Liver (tissue), 9 donors: Measurements from ENCODE around the gene CRACDL. TPM values are rescaled to one million over a fixed set of nuclear protein-coding genes. Genes with fewer than 3 reads are reported as not detected.
A peak's percentile ranks its signal among the peaks of the same experiment; 100 is the strongest.

ENCODE experiments used
- DNase-seq: peaks from one replicate; pipeline ENCODE4 v3.0.0-alpha.2; 2017; ENCODE audit warnings: low spot score
- H3K27ac ChIP-seq, 2 donors: one replicate each; pipeline ENCODE4 v1.7.0; 2013; ENCODE audit warnings: inconsistent platforms in 2 of 2, low read length in 2 of 2, control low read depth in 1 of 2, low read depth in 1 of 2, mild to moderate bottlenecking in 1 of 2
- H3K27me3 ChIP-seq, 4 donors: one replicate each; pipeline versions ENCODE4 v1.6.1 to v1.7.0; 2013; ENCODE audit warnings: low read length in 3 of 4, inconsistent platforms in 1 of 4, mild to moderate bottlenecking in 1 of 4, moderate library complexity in 1 of 4; ENCODE audit not compliant: control insufficient read depth in 4 of 4, insufficient read depth in 4 of 4
- H3K36me3 ChIP-seq, 4 donors: one replicate each; pipeline versions ENCODE4 v1.6.1 to v1.7.0; 2013; ENCODE audit warnings: low read length in 3 of 4, mild to moderate bottlenecking in 3 of 4, low read depth in 1 of 4, moderate library complexity in 1 of 4; ENCODE audit not compliant: control insufficient read depth in 4 of 4, insufficient read depth in 3 of 4
- H3K4me1 ChIP-seq, 4 donors: one replicate each; pipeline versions ENCODE4 v1.6.1 to v1.7.0; 2013; ENCODE audit warnings: low read length in 3 of 4, mild to moderate bottlenecking in 3 of 4, moderate library complexity in 1 of 4; ENCODE audit not compliant: control insufficient read depth in 4 of 4, insufficient read depth in 4 of 4
- H3K4me3 ChIP-seq, 3 donors: one replicate each; pipeline versions ENCODE4 v1.6.1 to v1.7.0; 2013; ENCODE audit warnings: low read length in 3 of 3, control low read depth in 1 of 3, low read depth in 1 of 3, mild to moderate bottlenecking in 1 of 3
- H3K9ac ChIP-seq, 2 donors: one replicate each; pipeline ENCODE4 v1.7.0; 2013; ENCODE audit warnings: low read length in 2 of 2, mild to moderate bottlenecking in 2 of 2, moderate library complexity in 2 of 2, control low read depth in 1 of 2, low read depth in 1 of 2
- H3K9me3 ChIP-seq, 4 donors: one replicate each; pipeline versions ENCODE4 v1.6.1 to v1.7.0; 2013; ENCODE audit warnings: low read length in 3 of 4; ENCODE audit not compliant: control insufficient read depth in 4 of 4
- EGR1 ChIP-seq, 2 donors: IDR thresholded peaks; 2 replicates each; pipeline ENCODE4 v1.6.1; 2016 to 2018; ENCODE audit warnings: antibody characterized with exemption in 2 of 2, low read depth in 2 of 2
- FOXA1 ChIP-seq: IDR thresholded peaks from 2 replicates; pipeline ENCODE4 v1.6.1; 2016; ENCODE audit warnings: antibody characterized with exemption
- FOXA2 ChIP-seq: IDR thresholded peaks from 2 replicates; pipeline ENCODE4 v1.6.1; 2016; ENCODE audit warnings: antibody characterized with exemption
- GABPA ChIP-seq, 2 donors: IDR thresholded peaks in 1 of 2; conservative IDR thresholded peaks in 1 of 2; 2 replicates each; pipeline ENCODE4 v1.6.1; 2016; ENCODE audit warnings: antibody characterized with exemption in 2 of 2, mild to moderate bottlenecking in 1 of 2, moderate library complexity in 1 of 2
- HNF4G ChIP-seq: IDR thresholded peaks from 2 replicates; pipeline ENCODE4 v1.6.1; 2016; ENCODE audit warnings: antibody characterized with exemption
- JUND ChIP-seq, 2 donors: IDR thresholded peaks; 2 replicates each; pipeline ENCODE4 v1.6.1; 2016; ENCODE audit warnings: antibody characterized with exemption in 2 of 2
- NR2F2 ChIP-seq: IDR thresholded peaks from 2 replicates; pipeline ENCODE4 v1.6.1; 2016; ENCODE audit warnings: antibody characterized with exemption
- RAD21 ChIP-seq, 2 donors: IDR thresholded peaks; 2 replicates each; pipeline ENCODE4 v1.6.1; 2016; ENCODE audit warnings: antibody characterized with exemption in 2 of 2, mild to moderate bottlenecking in 2 of 2
- REST ChIP-seq: IDR thresholded peaks from 2 replicates; pipeline ENCODE4 v1.6.1; 2016; ENCODE audit warnings: antibody characterized with exemption, mild to moderate bottlenecking
- RXRA ChIP-seq, 2 donors: IDR thresholded peaks; 2 replicates each; pipeline ENCODE4 v1.6.1; 2017 to 2018; ENCODE audit warnings: antibody characterized with exemption in 2 of 2, mild to moderate bottlenecking in 1 of 2
- SP1 ChIP-seq: IDR thresholded peaks from 2 replicates; pipeline ENCODE4 v1.6.1; 2018; ENCODE audit warnings: antibody characterized with exemption, mild to moderate bottlenecking
- WGBS: extraction: QIAGEN DNeasy Blood & Tissue Kit; methylation state at CpG from one replicate; pipeline ENCODE4 v1.1.7; 2013; 5-methylcytosine and 5-hydroxymethylcytosine counted together
- polyA plus RNA-seq, 2 donors: library from polyadenylated mRNA; stranded (reverse) in 1 of 2; unstranded in 1 of 2; fragments of 200-250 nt in 1 of 2; fragments of >200 nt in 1 of 2; fragmentation: Nextera tagmentation in 1 of 2; extraction: Ambion mirVana in 1 of 2; gene quantifications; one replicate each; pipeline versions ENCODE4 v1.2.1 to v1.2.3, GENCODE V29; 2013 to 2015
- total RNA-seq, 2 donors: library from RNA; depleted of rRNA; stranded (reverse); fragments of >200 nt; gene quantifications; one replicate each; pipeline ENCODE4 v1.2.3, GENCODE V29; 2014
- TF ChIP-seq, protein P1 (sequence below): IDR thresholded peaks from 2 replicates; pipeline ENCODE4 v1.6.1; 2016; ENCODE audit warnings: antibody characterized with exemption
- TF ChIP-seq, protein P2 (sequence below): fragments of 150-350 bp; IDR thresholded peaks from 2 replicates; pipeline ENCODE4 v1.5.1; 2017; ENCODE audit warnings: improper control_type of control experiment, low read depth, low read length; ENCODE audit not compliant: missing input control
- donor health status: healthy.
- donor health status: healthy.
- donor health status: healthy.
- donor health status: healthy.
- donor health status: healthy.

CRACDL gene
- total and polyA plus RNA-seq, 4 donors: 0.13 to 0.46 (median 0.29) TPM

DNA sequence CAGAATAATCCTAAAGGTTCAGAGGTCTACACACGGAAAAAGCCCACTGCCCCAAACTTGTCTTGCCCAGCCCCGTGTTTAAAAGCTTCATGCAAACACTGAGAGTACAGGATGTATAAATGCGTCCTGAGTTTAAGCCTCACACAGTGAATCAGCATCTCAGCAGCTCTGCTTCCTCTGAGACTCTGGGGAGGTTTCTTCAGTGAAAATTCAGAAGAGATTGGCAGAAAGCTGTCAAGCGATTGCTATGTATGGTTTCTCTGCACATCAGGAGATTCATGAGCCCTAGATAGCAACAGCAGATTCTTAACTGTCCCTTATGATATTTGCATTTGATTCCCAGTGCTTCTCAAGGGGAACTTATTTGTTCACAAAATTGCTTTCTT lies 27.1 kb downstream of the CRACDL start:
- no peak for DNase-seq
- Histone ChIP-seq H3K4me3 (no peak overlapping the region), H3K9ac (no peak overlapping the region), H3K36me3 (no peaks in the 10 kb centered on the region), H3K9me3 (no peaks in the 10 kb centered on the region), H3K27ac (no peak overlapping the region), H3K4me1 (peaks cover 0 to 4% (median 0%) of the 10 kb centered on the region in 4 donors), H3K27me3 (no peaks in the 10 kb centered on the region)
- WGBS: 44% methylated on average over 4 of the region's 4 CpGs
- TF ChIP-seq NR2F2: no peak
- TF ChIP-seq, protein P1, sequence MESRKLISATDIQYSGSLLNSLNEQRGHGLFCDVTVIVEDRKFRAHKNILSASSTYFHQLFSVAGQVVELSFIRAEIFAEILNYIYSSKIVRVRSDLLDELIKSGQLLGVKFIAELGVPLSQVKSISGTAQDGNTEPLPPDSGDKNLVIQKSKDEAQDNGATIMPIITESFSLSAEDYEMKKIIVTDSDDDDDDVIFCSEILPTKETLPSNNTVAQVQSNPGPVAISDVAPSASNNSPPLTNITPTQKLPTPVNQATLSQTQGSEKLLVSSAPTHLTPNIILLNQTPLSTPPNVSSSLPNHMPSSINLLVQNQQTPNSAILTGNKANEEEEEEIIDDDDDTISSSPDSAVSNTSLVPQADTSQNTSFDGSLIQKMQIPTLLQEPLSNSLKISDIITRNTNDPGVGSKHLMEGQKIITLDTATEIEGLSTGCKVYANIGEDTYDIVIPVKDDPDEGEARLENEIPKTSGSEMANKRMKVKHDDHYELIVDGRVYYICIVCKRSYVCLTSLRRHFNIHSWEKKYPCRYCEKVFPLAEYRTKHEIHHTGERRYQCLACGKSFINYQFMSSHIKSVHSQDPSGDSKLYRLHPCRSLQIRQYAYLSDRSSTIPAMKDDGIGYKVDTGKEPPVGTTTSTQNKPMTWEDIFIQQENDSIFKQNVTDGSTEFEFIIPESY: no peak
- no peak for TF ChIP-seq HNF4G
- no peak for TF ChIP-seq RXRA (IDR thresholded peaks at IDR 0.05)
- no peak for TF ChIP-seq JUND (IDR thresholded peaks at IDR 0.05)
- TF ChIP-seq REST: no peak
- TF ChIP-seq, protein P2, sequence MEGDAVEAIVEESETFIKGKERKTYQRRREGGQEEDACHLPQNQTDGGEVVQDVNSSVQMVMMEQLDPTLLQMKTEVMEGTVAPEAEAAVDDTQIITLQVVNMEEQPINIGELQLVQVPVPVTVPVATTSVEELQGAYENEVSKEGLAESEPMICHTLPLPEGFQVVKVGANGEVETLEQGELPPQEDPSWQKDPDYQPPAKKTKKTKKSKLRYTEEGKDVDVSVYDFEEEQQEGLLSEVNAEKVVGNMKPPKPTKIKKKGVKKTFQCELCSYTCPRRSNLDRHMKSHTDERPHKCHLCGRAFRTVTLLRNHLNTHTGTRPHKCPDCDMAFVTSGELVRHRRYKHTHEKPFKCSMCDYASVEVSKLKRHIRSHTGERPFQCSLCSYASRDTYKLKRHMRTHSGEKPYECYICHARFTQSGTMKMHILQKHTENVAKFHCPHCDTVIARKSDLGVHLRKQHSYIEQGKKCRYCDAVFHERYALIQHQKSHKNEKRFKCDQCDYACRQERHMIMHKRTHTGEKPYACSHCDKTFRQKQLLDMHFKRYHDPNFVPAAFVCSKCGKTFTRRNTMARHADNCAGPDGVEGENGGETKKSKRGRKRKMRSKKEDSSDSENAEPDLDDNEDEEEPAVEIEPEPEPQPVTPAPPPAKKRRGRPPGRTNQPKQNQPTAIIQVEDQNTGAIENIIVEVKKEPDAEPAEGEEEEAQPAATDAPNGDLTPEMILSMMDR: no peak
- no peak for TF ChIP-seq SP1
- TF ChIP-seq GABPA (IDR thresholded peaks at IDR 0.05 in 1 of 2, conservative IDR thresholded peaks at IDR 0.05 in 1 of 2): no peak
- TF ChIP-seq EGR1 (IDR thresholded peaks at IDR 0.05; ENCODE audit: low read depth in 2 of 2): no peak
- TF ChIP-seq FOXA2: no peak
- TF ChIP-seq FOXA1: no peak
- TF ChIP-seq RAD21 (IDR thresholded peaks at IDR 0.05): no peak

GRCh38 chr2:98907966-98908905 lies 27.8 kb downstream of the CRACDL start:
- Histone ChIP-seq H3K9me3 (no peaks in the 10 kb centered on the region), H3K27ac (no peak overlapping the region), H3K36me3 (no peaks in the 10 kb centered on the region), H3K4me1 (peaks cover 0 to 4% (median 0%) of the 10 kb centered on the region in 4 donors), H3K4me3 (no peak overlapping the region), H3K27me3 (no peaks in the 10 kb centered on the region), H3K9ac (no peak overlapping the region)
- 68% methylated on average over 11 of the region's 11 CpGs for WGBS
- peak; percentile 21 for DNase-seq
- TF ChIP-seq JUND (IDR thresholded peaks at IDR 0.05): no peak
